ENCODE results near the gene C22orf39.

The C22orf39 gene

DNA sequence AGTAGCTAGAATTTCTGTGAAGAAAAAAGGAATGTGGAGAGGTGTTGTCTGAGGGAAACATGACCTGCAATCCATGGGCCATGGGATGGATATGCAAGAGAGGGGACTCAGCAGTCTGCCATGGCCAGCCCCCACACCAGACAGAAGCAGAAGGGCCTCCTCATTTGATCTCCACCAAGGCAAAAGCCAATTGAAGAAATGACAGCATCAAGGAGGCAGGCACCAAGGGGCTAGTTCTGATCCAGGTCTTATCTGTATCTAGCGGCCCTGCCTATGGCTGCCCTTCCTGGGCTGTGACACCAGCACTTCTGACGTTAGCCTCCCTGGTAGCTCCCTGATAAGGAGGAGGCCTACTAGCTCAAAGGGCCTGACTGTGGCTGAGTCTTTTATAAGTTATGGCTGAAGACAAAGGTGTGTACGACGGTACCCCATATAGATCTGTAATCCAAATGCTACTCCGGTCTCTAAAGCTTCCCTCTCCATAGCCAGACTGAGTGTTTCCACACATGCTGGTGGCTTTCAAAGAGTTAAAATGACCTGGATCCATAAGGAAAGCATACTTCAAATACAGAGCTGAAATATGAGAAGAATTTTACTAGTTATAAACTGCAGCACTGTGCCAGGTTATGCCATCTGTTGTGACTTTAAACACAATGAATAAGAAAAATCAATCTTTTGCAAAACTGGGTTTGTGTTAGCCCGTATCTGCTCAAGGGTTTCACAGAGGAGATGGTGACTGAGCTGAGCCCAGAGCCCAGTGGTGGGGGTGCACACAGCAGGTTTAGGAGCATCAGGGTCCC is 50.4 kb downstream of the C22orf39 start:
- no peak for DNase-seq

DNA sequence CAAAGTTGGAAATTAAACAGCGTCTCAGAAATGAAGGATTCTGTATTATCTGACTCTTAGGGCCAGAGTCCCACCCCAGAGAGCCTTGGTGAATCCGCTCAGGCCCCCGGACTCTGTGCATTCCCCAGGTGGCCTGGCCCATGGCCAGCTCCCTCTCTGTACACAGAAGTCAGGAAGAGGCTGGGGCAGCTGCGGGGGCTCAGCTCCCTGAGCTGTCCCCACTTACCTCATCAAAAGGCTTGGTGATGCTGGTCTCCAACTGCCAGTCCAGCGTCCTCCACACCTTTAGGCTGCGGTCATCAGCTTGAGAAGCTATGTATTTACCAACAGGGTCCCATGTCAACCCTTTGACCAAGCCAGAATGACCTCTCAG is 51.0 kb downstream of the C22orf39 start:
- DNase-seq = no peak

DNA sequence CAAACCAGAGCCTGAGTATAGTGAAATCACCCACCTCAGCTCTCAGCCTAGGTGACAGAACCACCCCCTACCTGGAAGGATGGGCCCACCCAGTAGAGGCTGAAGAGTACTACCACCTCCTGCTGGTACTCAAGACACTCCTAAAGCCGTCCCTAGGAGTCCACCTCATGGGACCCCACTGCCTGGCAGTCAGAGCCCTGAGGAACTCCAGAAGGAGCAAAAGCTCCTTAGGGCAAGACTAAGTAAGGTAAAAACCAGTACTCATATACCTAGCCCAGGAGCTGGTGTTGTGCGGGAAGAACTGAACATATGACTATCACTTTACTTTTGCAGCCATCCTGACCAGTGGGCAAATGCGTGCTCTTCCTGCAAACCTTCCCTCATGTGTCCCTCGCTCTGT is 52.2 kb downstream of the C22orf39 start:
- no peak for DNase-seq

DNA sequence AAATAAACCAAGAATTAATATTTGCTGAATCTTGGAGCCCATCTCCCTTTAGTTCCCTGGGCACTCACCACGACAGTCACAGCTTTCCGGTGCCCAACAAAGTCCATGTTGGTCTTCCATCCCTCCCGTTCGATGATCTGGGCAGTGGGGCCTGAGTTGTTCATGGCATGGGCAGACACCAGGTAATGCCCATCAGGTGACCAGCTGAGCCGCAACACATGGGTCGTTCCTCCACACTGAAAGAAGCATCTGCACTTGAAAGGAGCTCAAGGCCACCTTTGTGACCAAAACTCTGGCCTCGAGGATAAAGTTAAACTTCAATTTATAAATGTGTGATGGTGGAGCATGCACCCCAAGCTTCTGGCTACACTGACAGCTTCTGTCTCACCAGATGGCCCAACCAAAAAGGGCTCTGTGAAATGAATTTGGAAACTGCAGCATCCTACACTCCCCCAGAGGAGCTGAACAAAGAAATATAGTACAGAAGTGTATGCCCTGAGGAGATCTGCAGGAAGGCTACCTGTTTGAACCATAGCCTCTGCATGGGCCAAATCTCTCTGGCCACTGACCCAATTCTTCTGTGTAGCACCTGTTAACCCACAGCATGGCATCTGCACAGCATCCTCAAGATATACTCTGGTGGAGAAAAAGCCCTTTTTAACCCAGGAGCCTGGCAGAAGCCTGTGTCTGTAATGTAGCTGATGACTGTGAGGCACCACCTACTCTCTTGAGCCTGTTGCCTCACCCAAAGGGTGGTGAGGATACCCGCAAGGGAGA is 53.0 kb downstream of the C22orf39 start:
- DNase-seq = no peak

DNA sequence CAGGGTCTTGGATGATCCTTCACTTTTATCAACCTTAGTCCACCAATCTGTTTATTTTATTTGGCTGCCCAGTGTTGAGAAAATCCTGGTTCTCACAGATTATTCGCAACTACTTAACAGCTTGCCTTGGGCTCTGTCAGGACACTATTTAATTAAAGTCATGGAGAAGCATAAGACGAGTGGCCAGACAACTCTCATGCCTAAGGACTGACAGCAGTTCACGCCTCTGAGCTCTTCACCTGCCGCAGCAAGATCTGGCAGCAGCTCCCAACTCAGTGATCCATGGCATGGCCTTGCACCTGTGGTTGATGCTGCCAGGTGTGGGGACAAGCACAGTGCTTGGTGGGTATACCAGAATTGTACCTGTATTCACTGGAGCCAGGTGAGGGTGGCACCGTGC is 53.8 kb downstream of the C22orf39 start:
- no peak for DNase-seq
